Trophoblast cell (in vitro differentiated cells and primary cell): ENCODE measurements around the gene SURF6.

Source experiments
- DNase-seq, 2 donors: peaks; one replicate each; pipeline ENCODE4 v3.0.0-alpha.2; 2016
- H2AFZ ChIP-seq: 2 replicates; pipeline ENCODE4 v1.6.1; 2013; ENCODE audit warnings: low read length, moderate library complexity, mild to moderate bottlenecking; ENCODE audit not compliant: insufficient read depth, poor library complexity
- H2AK5ac ChIP-seq: 2 replicates; pipeline ENCODE4 v1.6.1; 2013; ENCODE audit warnings: mild to moderate bottlenecking, low read length
- H2BK120ac ChIP-seq: 2 replicates; pipeline ENCODE4 v1.6.1; 2013; ENCODE audit warnings: low read length, mild to moderate bottlenecking, moderate library complexity; ENCODE audit not compliant: insufficient read depth, poor library complexity
- H2BK12ac ChIP-seq: 2 replicates; pipeline ENCODE4 v1.6.1; 2013; ENCODE audit warnings: mild to moderate bottlenecking, low read length, moderate library complexity
- H2BK5ac ChIP-seq: 2 replicates; pipeline ENCODE4 v1.6.1; 2013; ENCODE audit warnings: low read length, low read depth, moderate library complexity, mild to moderate bottlenecking; ENCODE audit not compliant: poor library complexity
- H3K14ac ChIP-seq: 2 replicates; pipeline ENCODE4 v1.6.1; 2013; ENCODE audit warnings: mild to moderate bottlenecking, low read length
- H3K18ac ChIP-seq: 2 replicates; pipeline ENCODE4 v1.6.1; 2013; ENCODE audit warnings: mild to moderate bottlenecking, low read length
- H3K23ac ChIP-seq: 2 replicates; pipeline ENCODE4 v1.6.1; 2013; ENCODE audit warnings: low read length
- H3K27ac ChIP-seq: 2 replicates; pipeline ENCODE4 v1.5.1; 2013; ENCODE audit warnings: low read depth, mild to moderate bottlenecking, inconsistent platforms, low read length, moderate library complexity
- H3K27me3 ChIP-seq: 2 replicates; pipeline ENCODE4 v1.6.1; 2013; ENCODE audit warnings: inconsistent platforms, mild to moderate bottlenecking, low read length, moderate library complexity; ENCODE audit not compliant: insufficient read depth
- H3K36me3 ChIP-seq, 2 experiments: 1 replicate in 1 of 2; 2 replicates in 1 of 2; pipeline ENCODE4 v1.6.1; 2013; ENCODE audit warnings: low read length in 2 of 2, mild to moderate bottlenecking in 2 of 2, moderate library complexity in 1 of 2; ENCODE audit not compliant: insufficient read depth in 2 of 2, control insufficient read depth in 1 of 2
- H3K4ac ChIP-seq: 2 replicates; pipeline ENCODE4 v1.6.1; 2013; ENCODE audit warnings: low read depth, mild to moderate bottlenecking, low read length, moderate library complexity
- H3K4me1 ChIP-seq, 2 experiments: 1 replicate in 1 of 2; 2 replicates in 1 of 2; pipeline ENCODE4 v1.6.1; 2013; ENCODE audit warnings: low read length in 2 of 2, mild to moderate bottlenecking in 2 of 2, moderate library complexity in 1 of 2; ENCODE audit not compliant: insufficient read depth in 2 of 2, control insufficient read depth in 1 of 2
- H3K4me2 ChIP-seq: 2 replicates; pipeline ENCODE4 v1.6.1; 2013; ENCODE audit warnings: inconsistent platforms, mild to moderate bottlenecking, low read length, moderate library complexity
- H3K4me3 ChIP-seq: 2 replicates; pipeline ENCODE4 v1.5.1; 2013; ENCODE audit warnings: mild to moderate bottlenecking, low read depth, low read length, inconsistent platforms
- H3K79me1 ChIP-seq: one replicate; pipeline ENCODE4 v1.6.1; 2013; ENCODE audit warnings: low read length
- H3K79me2 ChIP-seq: 2 replicates; pipeline ENCODE4 v1.6.1; 2013; ENCODE audit warnings: low read length, mild to moderate bottlenecking; ENCODE audit not compliant: control insufficient read depth, insufficient read depth, poor library complexity
- H3K9ac ChIP-seq: 2 replicates; pipeline ENCODE4 v1.6.1; 2013; ENCODE audit warnings: mild to moderate bottlenecking, low read length
- H3K9me3 ChIP-seq: 2 replicates; pipeline ENCODE4 v1.6.1; 2013; ENCODE audit warnings: low read depth, mild to moderate bottlenecking, control low read depth, inconsistent platforms, low read length; ENCODE audit not compliant: insufficient read depth
- H4K12ac ChIP-seq: 2 replicates; pipeline ENCODE4 v1.6.1; 2013; ENCODE audit warnings: low read depth, mild to moderate bottlenecking, low read length, moderate library complexity
- H4K8ac ChIP-seq: 2 replicates; pipeline ENCODE4 v1.6.1; 2013; ENCODE audit warnings: low read depth, mild to moderate bottlenecking, low read length, moderate library complexity
- H4K91ac ChIP-seq: one replicate; pipeline ENCODE4 v1.6.1; 2013; ENCODE audit warnings: low read depth, mild to moderate bottlenecking, low read length, moderate library complexity
- WGBS: extraction: QIAGEN DNeasy Blood & Tissue Kit; methylation state at CpG from one replicate; pipeline ENCODE4 v1.1.7; 2013; ENCODE audit warnings: missing lambda C conversion rate; ENCODE audit not compliant: insufficient read length, insufficient coverage; ENCODE audit errors: extremely low coverage; 5-methylcytosine and 5-hydroxymethylcytosine counted together

SURF6 gene

GRCh38 chr9:133315997-133316396, 20.0 kb downstream of the SURF6 start:
- no peak overlapping the region for H3K23ac ChIP-seq
- H3K27me3 ChIP-seq = no peaks in the 10 kb centered on the region
- WGBS = no CpG with 5 or more reads among the region's 2 CpGs
- no peak overlapping the region for H4K91ac ChIP-seq
- no peak overlapping the region for H2BK12ac ChIP-seq
- H3K79me1 ChIP-seq = no peaks in the 10 kb centered on the region
- no peak overlapping the region for H2AFZ ChIP-seq
- no peak overlapping the region for H2AK5ac ChIP-seq
- H3K36me3 ChIP-seq = no peaks in the 10 kb centered on the region
- no peak overlapping the region for H2BK5ac ChIP-seq
- no peaks in the 10 kb centered on the region for H3K79me2 ChIP-seq
- H3K4ac ChIP-seq = no peak overlapping the region
- no peak overlapping the region for H3K27ac ChIP-seq
- no peak for DNase-seq
- H3K4me1 ChIP-seq = no peaks in the 10 kb centered on the region
- H3K9me3 ChIP-seq = no peaks in the 10 kb centered on the region
- H2BK120ac ChIP-seq = no peak overlapping the region
- no peak overlapping the region for H3K9ac ChIP-seq
- H3K18ac ChIP-seq = no peak overlapping the region
- no peak overlapping the region for H3K4me2 ChIP-seq
- H3K14ac ChIP-seq = no peak overlapping the region
- no peak overlapping the region for H4K8ac ChIP-seq
- no peak overlapping the region for H4K12ac ChIP-seq
- no peak overlapping the region for H3K4me3 ChIP-seq

- H2BK12ac ChIP-seq = no peak overlapping the region
- H2AK5ac ChIP-seq = no peak overlapping the region
- no peak overlapping the region for H3K23ac ChIP-seq
- H3K4me3 ChIP-seq = no peak overlapping the region
- H2AFZ ChIP-seq = no peak overlapping the region
- H3K18ac ChIP-seq = no peak overlapping the region
- H3K27ac ChIP-seq = no peak overlapping the region
- no peak overlapping the region for H2BK120ac ChIP-seq
- H3K79me2 ChIP-seq = no peaks in the 10 kb centered on the region
- no peak overlapping the region for H3K4me2 ChIP-seq
- no peaks in the 10 kb centered on the region for H3K36me3 ChIP-seq
- no peak overlapping the region for H2BK5ac ChIP-seq
- DNase-seq = no peak
- H4K8ac ChIP-seq = no peak overlapping the region
- H3K4ac ChIP-seq = no peak overlapping the region
- H3K27me3 ChIP-seq = no peaks in the 10 kb centered on the region
- WGBS = no CpG with 5 or more reads among the region's 6 CpGs
- no peak overlapping the region for H3K9ac ChIP-seq
- peaks cover 3% of the 10 kb centered on the region for H3K9me3 ChIP-seq
- H3K4me1 ChIP-seq = no peaks in the 10 kb centered on the region
- H4K12ac ChIP-seq = no peak overlapping the region
- no peak overlapping the region for H4K91ac ChIP-seq
- H3K14ac ChIP-seq = no peak overlapping the region
- H3K79me1 ChIP-seq = no peaks in the 10 kb centered on the region
Observed at GRCh38 chr9:133309608-133310007, 26.4 kb downstream of the SURF6 start.

GRCh38 chr9:133307301-133307700, 28.7 kb downstream of the SURF6 start:
- H3K27ac ChIP-seq = no peak overlapping the region
- peaks cover 3% of the 10 kb centered on the region for H3K9me3 ChIP-seq
- H3K4me2 ChIP-seq = no peak overlapping the region
- H3K18ac ChIP-seq = no peak overlapping the region
- H3K4me1 ChIP-seq = no peaks in the 10 kb centered on the region
- no peak overlapping the region for H3K9ac ChIP-seq
- no peaks in the 10 kb centered on the region for H3K36me3 ChIP-seq
- H3K27me3 ChIP-seq = no peaks in the 10 kb centered on the region
- no peak overlapping the region for H2BK120ac ChIP-seq
- H2BK5ac ChIP-seq = no peak overlapping the region
- no peak overlapping the region for H3K4ac ChIP-seq
- no peak overlapping the region for H3K4me3 ChIP-seq
- H4K12ac ChIP-seq = no peak overlapping the region
- no peak overlapping the region for H2AFZ ChIP-seq
- no peak overlapping the region for H3K23ac ChIP-seq
- no peak overlapping the region for H3K14ac ChIP-seq
- H4K8ac ChIP-seq = no peak overlapping the region
- DNase-seq = no peak
- no peak overlapping the region for H2BK12ac ChIP-seq
- no peaks in the 10 kb centered on the region for H3K79me1 ChIP-seq
- no CpG with 5 or more reads among the region's 16 CpGs for WGBS
- H2AK5ac ChIP-seq = no peak overlapping the region
- H3K79me2 ChIP-seq = no peaks in the 10 kb centered on the region
- H4K91ac ChIP-seq = no peak overlapping the region

GRCh38 chr9:133306242-133307204, 29.5 kb downstream of the SURF6 start:
- H3K27ac ChIP-seq = no peak overlapping the region
- no peak overlapping the region for H3K14ac ChIP-seq
- no peak overlapping the region for H2BK120ac ChIP-seq
- H3K4me3 ChIP-seq = peak overlapping the region; percentile 5
- no peak overlapping the region for H2BK12ac ChIP-seq
- no peaks in the 10 kb centered on the region for H3K36me3 ChIP-seq
- no peak for DNase-seq
- H3K18ac ChIP-seq = no peak overlapping the region
- H3K79me2 ChIP-seq = no peaks in the 10 kb centered on the region
- H3K79me1 ChIP-seq = no peaks in the 10 kb centered on the region
- H4K8ac ChIP-seq = no peak overlapping the region
- H3K4me2 ChIP-seq = no peak overlapping the region
- H3K9ac ChIP-seq = no peak overlapping the region
- H3K23ac ChIP-seq = no peak overlapping the region
- H2BK5ac ChIP-seq = no peak overlapping the region
- no CpG with 5 or more reads among the region's 31 CpGs for WGBS
- no peak overlapping the region for H2AK5ac ChIP-seq
- no peak overlapping the region for H3K4ac ChIP-seq
- H3K4me1 ChIP-seq = no peaks in the 10 kb centered on the region
- no peaks in the 10 kb centered on the region for H3K27me3 ChIP-seq
- no peak overlapping the region for H4K12ac ChIP-seq
- peaks cover 5% of the 10 kb centered on the region for H3K9me3 ChIP-seq
- H4K91ac ChIP-seq = no peak overlapping the region
- H2AFZ ChIP-seq = no peak overlapping the region
